CD4-positive, alpha-beta T cell treated with Interleukin-17A for 1 hour (primary cell): ENCODE data around the gene CTU2.
A peak's percentile ranks its signal among the peaks of the same experiment; 100 is the strongest.

Experiments
- DNase-seq: peaks from one replicate; pipeline ENCODE4 v3.0.0-alpha.2; 2020

Gene CTU2

GRCh38 chr16:88732172-88732960, 26.1 kb downstream of the CTU2 start:
- DNase-seq, result no peak

DNA sequence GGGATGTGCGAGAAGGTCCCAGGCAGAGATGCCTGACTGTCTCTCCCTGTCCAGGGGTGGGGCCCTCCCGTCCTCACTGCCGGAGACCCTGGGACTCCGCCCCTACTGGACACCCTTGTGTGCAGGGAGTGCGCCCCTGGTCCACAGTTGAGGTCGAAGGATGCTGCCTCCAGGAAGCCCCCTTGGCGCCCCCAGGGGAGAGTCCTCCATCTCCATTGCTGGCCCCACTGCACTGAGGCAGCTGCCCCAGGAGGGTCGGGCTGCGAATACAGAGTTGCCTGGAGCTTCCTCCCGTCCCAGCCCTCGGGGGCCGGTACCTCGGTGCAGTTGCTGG, 26.6 kb downstream of the CTU2 start:
- no peak for DNase-seq

GRCh38 chr16:88733630-88734360, 27.5 kb downstream of the CTU2 start:
- DNase-seq, result no peak

DNA sequence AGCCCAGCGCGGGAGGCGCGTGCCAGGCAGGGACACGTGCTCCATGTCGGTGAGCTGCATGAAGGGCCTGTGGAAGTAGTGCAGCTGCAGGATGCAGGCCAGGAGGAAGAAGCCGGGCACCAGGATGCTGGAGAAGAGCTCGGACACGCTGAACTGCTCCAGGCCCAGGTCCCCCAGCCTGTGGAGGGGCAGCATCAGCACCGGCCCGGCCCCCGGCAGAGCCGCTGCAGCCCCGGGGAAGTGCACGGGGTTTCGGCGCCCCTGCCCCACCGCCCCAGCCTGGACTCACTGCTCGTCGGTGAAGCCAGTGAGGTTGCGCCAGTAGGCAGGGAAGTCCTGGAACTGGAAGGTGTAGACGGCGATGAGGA, 28.0 kb downstream of the CTU2 start:
- no peak for DNase-seq

DNA sequence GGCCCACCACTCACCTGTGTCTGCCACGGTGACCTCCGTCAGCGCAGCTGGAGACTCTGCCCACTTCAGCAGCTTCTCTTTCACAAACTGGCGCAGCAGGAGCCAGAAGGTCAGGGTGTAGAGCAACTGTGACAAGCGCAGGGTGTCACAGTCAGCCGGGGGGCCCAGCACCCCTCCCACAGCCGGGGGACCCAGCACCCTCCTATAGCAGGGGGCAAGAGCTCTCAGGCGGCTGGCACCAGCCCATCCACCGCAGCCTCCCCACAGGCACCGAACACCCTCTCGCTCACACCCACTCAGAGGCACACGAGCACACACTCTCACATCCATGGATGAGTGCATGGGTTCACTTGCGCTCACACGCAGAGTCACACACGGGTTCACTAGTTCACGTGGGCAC, 28.8 kb downstream of the CTU2 start:
- no peak for DNase-seq

GRCh38 chr16:88735616-88736015, 29.3 kb downstream of the CTU2 start:
- no peak for DNase-seq

DNA sequence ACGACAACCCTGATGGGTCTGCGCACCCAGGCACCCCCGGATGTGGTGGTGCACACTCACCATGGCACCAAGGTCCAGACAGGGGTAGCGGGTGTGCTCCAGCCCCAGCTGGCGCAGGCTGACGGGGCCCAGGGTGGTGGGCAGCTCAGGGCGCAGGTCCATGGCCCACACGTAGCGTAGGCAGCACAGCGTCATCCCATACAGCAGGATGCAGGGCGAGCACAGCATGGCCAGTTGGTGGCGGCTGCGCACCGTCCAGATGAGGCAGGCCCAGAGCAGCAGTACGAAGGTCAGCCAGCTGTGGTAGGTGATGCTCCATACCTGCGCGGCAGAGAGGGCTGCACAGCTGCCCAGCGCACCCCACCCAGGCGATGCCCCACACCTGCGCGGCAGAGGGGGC, 29.8 kb downstream of the CTU2 start:
- DNase-seq, result no peak

DNA sequence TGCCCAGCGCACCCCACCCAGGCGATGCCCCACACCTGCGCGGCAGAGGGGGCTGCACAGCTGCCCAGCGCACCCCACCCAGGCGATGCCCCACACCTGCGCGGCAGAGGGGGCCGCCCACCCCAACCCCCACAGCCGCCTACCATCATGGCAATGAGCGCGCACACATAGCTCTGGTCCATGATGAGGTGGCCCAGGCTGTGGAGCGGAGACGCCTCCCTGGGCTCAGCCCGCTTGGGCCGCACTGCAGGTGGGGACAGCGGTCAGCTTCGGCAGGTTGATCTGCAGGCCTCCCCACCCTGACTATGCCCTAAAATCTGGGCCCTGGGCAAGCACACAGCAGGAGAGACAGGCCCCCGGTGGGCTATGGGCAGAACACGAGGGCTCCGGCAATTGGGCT, 30.2 kb downstream of the CTU2 start:
- DNase-seq, result no peak

- peak; percentile 78 for DNase-seq
Observed at GRCh38 chr16:88737298-88738150, 31.2 kb downstream of the CTU2 start.

DNA sequence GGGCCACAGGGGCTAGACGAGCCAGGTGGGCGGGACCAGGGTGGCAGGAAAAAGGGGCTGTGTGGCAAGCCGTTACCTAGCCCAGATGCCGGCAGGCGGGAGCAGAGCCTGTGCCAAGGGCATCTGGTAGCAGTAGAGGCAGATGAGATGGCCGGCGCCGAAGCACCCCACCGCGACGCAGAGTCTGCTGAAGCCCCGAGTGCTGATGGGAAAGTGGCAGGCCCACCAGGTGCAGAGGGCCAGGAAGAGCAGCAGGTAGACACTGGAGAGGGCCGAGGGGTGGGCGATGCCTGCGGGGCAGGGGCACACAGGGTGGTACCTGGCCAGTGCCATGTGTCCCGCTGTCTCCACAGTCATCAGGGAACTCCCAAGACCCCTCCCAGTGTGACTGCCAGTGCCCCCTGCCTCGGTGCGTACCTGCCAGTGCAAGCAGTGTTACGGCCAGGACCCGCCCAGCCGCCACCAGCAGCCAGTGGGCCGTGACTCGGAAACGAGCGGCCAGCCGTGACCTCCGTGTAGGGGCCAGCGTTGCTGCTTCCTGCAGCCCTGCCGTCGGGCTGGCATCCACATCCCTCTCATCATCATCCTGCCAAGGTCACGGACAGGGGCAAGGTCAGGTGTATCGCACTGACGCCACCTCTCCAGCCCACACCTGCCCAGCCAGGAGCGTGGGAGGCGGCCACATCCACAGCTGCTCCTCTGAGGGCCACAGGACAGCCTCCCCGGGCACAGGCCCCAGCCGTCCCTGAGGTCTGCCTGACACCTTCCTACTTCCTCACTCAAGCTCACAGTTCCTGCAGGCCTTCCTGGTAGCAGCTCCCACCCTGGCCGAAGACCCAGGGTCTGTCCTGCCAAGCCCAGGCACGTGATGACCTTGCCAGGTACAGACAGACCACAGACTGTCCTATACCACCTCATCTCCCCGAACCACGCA, 32.1 kb downstream of the CTU2 start:
- DNase-seq, result no peak

DNA sequence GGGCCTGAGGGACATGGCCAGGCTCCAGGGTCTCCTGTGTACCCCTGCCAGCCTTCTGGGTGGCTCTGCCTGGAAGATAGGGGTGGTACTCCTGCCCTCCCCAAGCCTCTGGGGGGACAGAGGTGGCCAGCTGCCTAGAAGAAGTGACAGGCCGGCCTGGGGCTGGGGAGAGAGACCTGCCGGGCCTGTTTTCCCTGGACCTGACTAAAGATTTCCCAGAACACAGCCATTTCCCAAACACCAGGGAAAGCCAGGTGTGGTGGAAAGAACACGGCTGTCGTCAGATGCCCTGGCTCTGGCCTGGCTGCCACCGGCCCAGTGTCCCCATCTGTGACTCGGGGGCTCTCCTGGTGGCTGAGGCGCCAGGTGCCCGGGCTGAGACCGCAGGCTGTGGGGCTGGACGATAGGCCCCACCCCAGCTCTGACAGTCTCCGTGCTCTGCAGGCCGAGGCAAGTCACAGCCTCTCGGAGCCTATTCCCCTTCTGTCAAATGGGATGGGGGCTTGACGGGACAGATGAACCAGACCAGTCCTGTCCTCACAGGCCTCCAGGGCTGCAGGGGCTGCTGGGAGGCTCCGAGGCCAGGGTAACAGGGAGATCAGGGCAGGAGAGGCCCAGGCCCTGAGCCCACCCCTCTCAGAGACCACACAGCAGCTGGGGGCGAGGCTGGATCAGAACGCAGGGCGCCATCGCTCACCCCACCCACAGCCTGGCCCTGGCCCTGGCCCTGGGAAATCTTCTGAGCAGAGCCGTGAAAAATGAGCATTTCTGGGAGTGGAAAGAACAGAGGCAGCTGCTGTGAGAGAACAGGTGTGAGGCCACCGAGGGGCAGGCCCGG, 33.1 kb downstream of the CTU2 start:
- DNase-seq, result no peak

DNA sequence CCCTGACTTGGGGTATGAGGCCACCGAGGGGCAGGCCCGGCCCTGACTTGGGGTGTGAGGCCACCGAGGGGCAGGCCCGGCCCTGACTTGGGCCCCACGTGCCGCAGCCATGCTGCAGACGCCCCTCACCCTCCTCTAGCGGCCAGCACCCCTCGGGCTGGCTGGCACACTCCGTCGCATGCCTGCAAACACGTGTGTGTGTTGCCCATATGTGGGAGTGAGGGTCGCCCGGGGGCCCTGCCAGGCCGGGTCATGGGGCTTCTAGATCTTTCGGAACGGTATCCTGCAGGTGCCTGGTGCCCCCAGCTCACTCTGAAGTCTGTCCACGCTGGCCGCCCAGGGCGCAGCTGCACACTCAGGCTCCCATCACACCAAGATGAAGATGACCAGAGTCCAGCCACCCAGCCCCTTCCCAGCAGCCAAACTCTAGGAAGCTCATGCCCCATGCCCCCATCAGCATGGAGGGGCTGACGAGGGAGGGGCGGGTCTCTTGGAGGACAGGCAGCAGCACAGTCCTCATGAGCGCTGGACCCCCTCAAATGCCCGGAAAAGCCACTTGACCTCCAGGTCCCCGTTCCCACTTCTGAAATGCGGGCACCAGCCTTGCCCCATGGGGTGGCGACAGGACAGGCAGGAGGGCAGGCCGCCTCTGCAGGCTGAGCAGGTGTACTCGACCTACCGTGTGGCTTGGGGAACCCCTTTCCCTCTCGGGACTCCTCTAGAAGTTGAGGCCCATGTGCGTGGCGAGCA, 33.8 kb downstream of the CTU2 start:
- no peak for DNase-seq

- DNase-seq, result no peak
Observed at GRCh38 chr16:88740727-88741055, 34.4 kb downstream of the CTU2 start.

- DNase-seq, result no peak
Observed at GRCh38 chr16:88741368-88741767, 35.1 kb downstream of the CTU2 start.

DNA sequence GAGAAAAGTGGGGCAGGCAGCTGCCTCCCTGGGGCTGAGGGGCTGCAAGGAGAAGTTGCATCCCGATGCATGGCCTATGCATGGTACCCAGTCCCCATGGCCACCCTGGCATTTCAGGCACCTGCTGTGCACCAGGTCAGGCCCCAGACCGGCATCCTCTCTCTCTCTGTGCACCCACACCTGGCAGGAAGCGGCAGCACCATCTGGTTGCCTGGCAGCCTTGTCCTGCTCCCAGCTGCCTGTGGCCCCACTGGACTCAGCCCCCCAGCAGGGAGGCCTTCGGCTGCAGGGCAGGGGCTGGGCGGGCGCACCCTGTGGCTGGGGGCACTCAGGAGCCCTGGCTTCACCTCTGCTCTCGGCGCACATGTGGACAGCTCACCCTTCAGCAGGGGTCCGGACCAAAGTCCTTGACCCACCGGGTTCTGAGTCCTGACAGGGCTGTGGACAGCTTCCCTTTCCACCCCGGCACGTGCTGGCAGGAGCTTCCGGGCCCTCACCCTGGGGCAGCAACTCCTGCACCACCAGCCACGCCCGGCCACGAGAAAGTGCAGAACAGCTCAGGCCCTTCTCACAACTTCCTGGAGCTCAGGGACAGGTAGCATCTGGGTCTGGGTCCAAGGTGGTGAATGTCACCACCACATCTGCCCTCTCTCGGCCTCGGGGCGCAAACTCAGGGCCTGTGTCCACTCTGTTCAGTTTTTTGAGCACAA, 36.7 kb downstream of the CTU2 start:
- DNase-seq, result no peak

DNA sequence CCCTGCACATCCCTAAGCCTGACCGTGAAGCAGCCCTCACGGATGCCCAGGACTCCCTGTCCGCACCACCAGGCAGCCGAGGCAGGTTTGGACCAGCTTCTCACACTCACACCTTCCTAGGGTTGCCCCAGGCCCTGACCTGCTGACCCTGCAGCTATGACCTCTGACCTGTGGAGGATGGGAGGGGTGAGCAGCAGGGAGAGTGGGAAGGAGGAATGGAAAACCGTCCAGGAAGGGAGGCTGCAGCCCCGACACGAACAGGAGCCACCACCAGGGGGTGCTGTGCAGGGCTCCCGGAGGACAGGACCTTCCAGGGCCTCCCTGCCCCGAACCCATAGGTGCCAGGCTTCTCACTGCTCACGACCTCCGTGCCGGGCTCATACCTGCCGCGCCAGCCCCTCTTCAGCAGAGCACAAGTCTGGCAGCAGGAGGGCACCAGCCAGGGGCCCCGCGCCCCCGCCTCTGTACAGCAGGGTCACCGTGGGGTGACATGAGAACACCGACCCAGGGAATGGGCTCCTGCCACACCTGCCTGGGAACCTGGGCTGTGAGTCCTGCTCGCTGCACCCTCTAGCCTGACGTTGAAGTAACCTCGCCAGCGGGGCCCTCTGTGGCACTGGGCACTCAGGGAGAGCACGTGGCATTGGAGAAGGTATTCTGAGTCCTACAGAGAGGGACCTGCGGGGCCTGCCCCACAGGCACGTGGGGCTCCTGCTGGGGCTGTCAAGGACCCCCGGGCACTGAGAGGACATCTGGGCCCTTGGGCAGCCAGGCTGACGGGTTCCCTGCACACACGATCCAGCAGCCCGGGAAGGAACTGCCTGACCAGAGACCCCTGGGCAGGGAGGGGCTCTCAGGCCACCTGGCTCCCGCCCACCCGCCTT, 37.6 kb downstream of the CTU2 start:
- DNase-seq, result peak; percentile 73

- no peak for DNase-seq
Observed at GRCh38 chr16:88744577-88745521, 38.5 kb downstream of the CTU2 start.

DNA sequence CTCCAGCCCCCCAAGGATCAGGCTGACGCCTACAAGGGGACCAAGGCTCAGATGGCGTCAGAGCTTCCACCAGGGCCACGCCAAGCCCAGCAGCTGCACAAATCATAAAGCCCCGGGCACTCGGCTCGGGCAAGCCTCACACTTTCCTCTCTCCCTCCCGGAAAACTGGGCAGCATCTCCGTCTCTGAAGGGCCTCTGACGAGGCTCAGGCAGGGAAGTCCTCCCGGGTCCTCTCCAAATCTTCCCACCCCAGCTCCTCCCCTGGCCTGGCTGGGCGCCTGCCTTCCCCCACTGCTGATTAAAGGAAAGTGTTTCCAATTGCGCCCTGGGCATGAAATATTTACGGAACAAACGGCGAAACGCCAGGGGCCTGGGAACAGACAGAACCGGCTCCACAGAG, 40.2 kb downstream of the CTU2 start:
- no peak for DNase-seq
